Gastroesophageal sphincter (tissue), 4 donors: ENCODE data around the gene FBXL19. TPM values are rescaled to one million over a fixed set of nuclear protein-coding genes. Genes with fewer than 3 reads are reported as not detected.
"Not testable (repeated sequence)": the region's sequence is repeated elsewhere in the genome, so short reads cannot be mapped to it uniquely, and the experiment has no call there.

Source experiments
- ATAC-seq: fragments of 150-250 bp; one replicate; pipeline ENCODE4 v1.9.1; 2016; ENCODE audit warnings: mild to moderate bottlenecking, moderate library complexity
- H3K27ac ChIP-seq, 4 donors: fragments of 200-600 bp; sonication (generic) in 3 of 4; 1 replicate in 3 of 4; 2 replicates in 1 of 4; pipeline ENCODE4 v1.5.1; 2016 to 2019
- H3K27me3 ChIP-seq: fragments of 200-600 bp; sonication (generic); one replicate; pipeline ENCODE4 v1.5.1; 2019
- H3K36me3 ChIP-seq, 2 donors: fragments of 200-600 bp; sonication (generic); one replicate each; pipeline ENCODE4 v1.5.1; 2019; ENCODE audit warnings: control low read depth in 1 of 2
- H3K4me1 ChIP-seq, 3 donors: fragments of 200-600 bp; sonication (generic); 1 replicate in 2 of 3; 2 replicates in 1 of 3; pipeline ENCODE4 v1.5.1; 2016 to 2019; ENCODE audit warnings: control low read depth in 2 of 3
- H3K4me3 ChIP-seq, 2 donors: fragments of 200-600 bp; sonication (generic); one replicate each; pipeline ENCODE4 v1.5.1; 2019; ENCODE audit warnings: mild to moderate bottlenecking in 1 of 2, moderate library complexity in 1 of 2
- H3K9me3 ChIP-seq, 3 donors: fragments of 200-600 bp; sonication (generic); one replicate each; pipeline ENCODE4 v1.5.1; 2017 to 2019; ENCODE audit warnings: control low read depth in 2 of 3
- EP300 ChIP-seq: sonication (generic); formaldehyde crosslinking; IDR thresholded peaks from one replicate; pipeline ENCODE4 v1.6.1; 2017; ENCODE audit warnings: antibody characterized with exemption, mild to moderate bottlenecking
- POLR2A ChIP-seq, 2 donors: fragments of 450-650 bp; IDR thresholded peaks; one replicate each; pipeline ENCODE4 v1.6.1; 2017; ENCODE audit warnings: antibody characterized with exemption in 2 of 2, mild to moderate bottlenecking in 2 of 2, moderate library complexity in 1 of 2
- POLR2AphosphoS5 ChIP-seq: sonication (generic); formaldehyde crosslinking; IDR thresholded peaks from one replicate; pipeline ENCODE4 v1.6.1; 2017; ENCODE audit warnings: antibody characterized with exemption
- WGBS, 2 donors: methylation state at CpG; one replicate each; pipeline ENCODE4 v1.1.5; 2018; ENCODE audit warnings: low coverage in 1 of 2; 5-methylcytosine and 5-hydroxymethylcytosine counted together
- total RNA-seq, 4 donors: library from RNA; depleted of rRNA; stranded (reverse); fragments of >200 nt; gene quantifications; one replicate each; pipeline ENCODE4 v1.1.0, GENCODE V29; 2016
- TF ChIP-seq, protein P1 (sequence below), 4 experiments: fragments of 200-600 bp in 2 of 4; fragments of 450-650 bp in 2 of 4; sonication (generic) in 1 of 4; IDR thresholded peaks; one replicate each; pipeline ENCODE4 v1.5.1; 2017 to 2019; ENCODE audit warnings: antibody characterized with exemption in 4 of 4, mild to moderate bottlenecking in 2 of 4, moderate library complexity in 2 of 4

FBXL19 gene
- total RNA-seq, 4 donors from 2014 or later: 10.0 to 23.5 (median 11.9) TPM

- Histone ChIP-seq H3K36me3 (peaks cover 0 to 83% of the 10 kb centered on the region in 2 donors), H3K9me3 (no peaks in the 10 kb centered on the region), H3K27me3 (no peaks in the 10 kb centered on the region), H3K4me3 (no peak overlapping the region), H3K27ac (no peak overlapping the region), H3K4me1 (peaks cover 0 to 18% (median 0%) of the 10 kb centered on the region in 3 donors)
- TF ChIP-seq, protein P1, sequence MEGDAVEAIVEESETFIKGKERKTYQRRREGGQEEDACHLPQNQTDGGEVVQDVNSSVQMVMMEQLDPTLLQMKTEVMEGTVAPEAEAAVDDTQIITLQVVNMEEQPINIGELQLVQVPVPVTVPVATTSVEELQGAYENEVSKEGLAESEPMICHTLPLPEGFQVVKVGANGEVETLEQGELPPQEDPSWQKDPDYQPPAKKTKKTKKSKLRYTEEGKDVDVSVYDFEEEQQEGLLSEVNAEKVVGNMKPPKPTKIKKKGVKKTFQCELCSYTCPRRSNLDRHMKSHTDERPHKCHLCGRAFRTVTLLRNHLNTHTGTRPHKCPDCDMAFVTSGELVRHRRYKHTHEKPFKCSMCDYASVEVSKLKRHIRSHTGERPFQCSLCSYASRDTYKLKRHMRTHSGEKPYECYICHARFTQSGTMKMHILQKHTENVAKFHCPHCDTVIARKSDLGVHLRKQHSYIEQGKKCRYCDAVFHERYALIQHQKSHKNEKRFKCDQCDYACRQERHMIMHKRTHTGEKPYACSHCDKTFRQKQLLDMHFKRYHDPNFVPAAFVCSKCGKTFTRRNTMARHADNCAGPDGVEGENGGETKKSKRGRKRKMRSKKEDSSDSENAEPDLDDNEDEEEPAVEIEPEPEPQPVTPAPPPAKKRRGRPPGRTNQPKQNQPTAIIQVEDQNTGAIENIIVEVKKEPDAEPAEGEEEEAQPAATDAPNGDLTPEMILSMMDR (IDR thresholded peaks at IDR 0.05): no peak
- TF ChIP-seq EP300 (no peak), POLR2A (IDR thresholded peaks at IDR 0.05) (no peak), POLR2AphosphoS5 (no peak)
- no peak for ATAC-seq
- WGBS, 2 donors: 67 to 68% methylated on average over 4 to 11 of the region's 12 CpGs
These were observed 7.8 kb downstream of the FBXL19 start for GRCh38 chr16:30931068-30931650.

- Histone ChIP-seq H3K9me3 (no peaks in the 10 kb centered on the region), H3K27me3 (no peaks in the 10 kb centered on the region), H3K4me1 (peaks cover 0 to 16% (median 3%) of the 10 kb centered on the region in 3 donors), H3K4me3 (no peak overlapping the region), H3K36me3 (peaks cover 0 to 67% of the 10 kb centered on the region in 2 donors), H3K27ac (no peak overlapping the region)
- TF ChIP-seq POLR2AphosphoS5: no peak
- TF ChIP-seq, protein P1 (IDR thresholded peaks at IDR 0.05): peak in 3 of 4 experiments; percentile 23 to 55 (median 37)
- 56 to 64% methylated on average over 10 to 12 of the region's 12 CpGs for WGBS, 2 donors
- peak; percentile 56 for ATAC-seq
These were observed 11.6 kb downstream of the FBXL19 start for GRCh38 chr16:30934827-30935557.

DNA sequence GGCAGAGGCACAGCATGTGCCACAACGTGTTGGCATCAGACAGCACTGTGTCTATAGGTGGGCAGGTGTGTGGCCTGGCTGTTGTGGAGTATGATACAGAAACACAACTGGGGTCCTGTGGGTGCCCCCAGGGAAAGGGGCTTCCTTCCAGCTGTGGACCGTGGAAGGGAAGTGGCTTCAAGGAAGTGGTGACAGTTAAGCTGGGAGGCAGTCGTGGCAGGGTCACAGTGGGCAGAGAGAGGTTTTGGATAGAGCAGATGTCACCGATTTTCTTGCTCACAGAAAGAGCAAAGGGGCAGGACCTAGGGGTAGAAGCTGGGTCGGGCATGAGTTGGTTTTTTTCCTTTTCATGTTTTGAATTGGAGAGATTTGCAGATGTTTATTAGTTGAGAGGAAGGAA lies 14.3 kb downstream of the FBXL19 start:
- ATAC-seq: no peak
- H3K27me3 ChIP-seq: no peaks in the 10 kb centered on the region
- 45 to 65% methylated on average over 4 of the region's 5 CpGs for WGBS, 2 donors
- peaks cover 0 to 59% of the 10 kb centered on the region in 2 donors for H3K36me3 ChIP-seq
- peaks cover 0 to 26% (median 10%) of the 10 kb centered on the region in 3 donors for H3K4me1 ChIP-seq
- H3K4me3 ChIP-seq: no peak overlapping the region
- no peaks in the 10 kb centered on the region for H3K9me3 ChIP-seq
- peak overlapping the region in 3 of 4 donors; percentile 41 to 46 (median 41) for H3K27ac ChIP-seq
- TF ChIP-seq EP300 (no peak), POLR2A (IDR thresholded peaks at IDR 0.05) (no peak), POLR2AphosphoS5 (no peak)
- TF ChIP-seq, protein P1 (IDR thresholded peaks at IDR 0.05): no peak

DNA sequence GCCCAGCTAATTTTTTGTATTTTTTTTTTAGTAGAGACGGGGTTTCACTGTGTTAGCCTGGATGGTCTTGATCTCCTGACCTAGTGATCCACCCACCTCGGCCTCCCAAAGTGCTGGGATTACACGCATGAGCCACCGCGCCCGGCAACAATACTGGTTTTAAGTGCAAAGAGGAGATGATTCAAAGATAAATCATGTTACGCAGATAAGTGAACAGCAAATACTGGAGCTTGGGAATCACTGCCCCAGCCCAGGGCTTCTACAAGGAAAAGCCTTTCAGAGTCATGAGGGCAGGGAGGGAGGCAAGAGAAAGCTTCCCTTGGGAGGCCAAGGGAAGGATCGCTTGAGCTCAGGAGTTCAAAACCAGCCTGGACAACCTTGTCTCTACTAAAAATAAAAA lies 16.2 kb downstream of the FBXL19 start:
- Histone ChIP-seq H3K4me1 (peaks cover 0 to 26% (median 10%) of the 10 kb centered on the region in 3 donors), H3K36me3 (peaks cover 0 to 58% of the 10 kb centered on the region in 2 donors)
- 86 to 88% methylated on average over 4 to 5 of the region's 8 CpGs for WGBS, 2 donors
- not testable (repeated sequence) for ATAC-seq, H3K9me3 ChIP-seq, H3K27me3 ChIP-seq, H3K4me3 ChIP-seq, H3K27ac ChIP-seq

- ATAC-seq: peak; percentile 90
- 23 to 71% methylated on average over 2 to 5 of the region's 15 CpGs for WGBS, 2 donors
- H3K4me1 ChIP-seq: peaks cover 0 to 20% (median 10%) of the 10 kb centered on the region in 3 donors
- no peak overlapping the region for H3K4me3 ChIP-seq
- TF ChIP-seq, protein P1 (IDR thresholded peaks at IDR 0.05): peak in 3 of 4 experiments; percentile 71 to 91 (median 72)
- no peak for TF ChIP-seq POLR2AphosphoS5
- peaks cover 0 to 59% of the 10 kb centered on the region in 2 donors for H3K36me3 ChIP-seq
- H3K9me3 ChIP-seq: no peaks in the 10 kb centered on the region
- peak overlapping the region in 3 of 4 donors; percentile 8 to 48 (median 42) for H3K27ac ChIP-seq
- H3K27me3 ChIP-seq: no peaks in the 10 kb centered on the region
These were observed 18.4 kb downstream of the FBXL19 start for GRCh38 chr16:30941600-30942425.
